GM06990 (cell line): ENCODE results near the gene KIF26B.

Source experiments
- DNase-seq: peaks from one replicate; pipeline ENCODE4 v3.0.0-alpha.2; 2011; ENCODE audit not compliant: insufficient read length; ENCODE audit errors: extremely low read depth
- H3K27me3 ChIP-seq: replicated peaks from 2 replicates; pipeline ENCODE4 v1.6.0; 2011; ENCODE audit warnings: low read length; ENCODE audit not compliant: control insufficient read depth, insufficient read depth
- H3K36me3 ChIP-seq: 2 replicates; pipeline ENCODE4 v1.5.1; 2011; ENCODE audit warnings: low read length; ENCODE audit not compliant: control insufficient read depth, insufficient read depth
- H3K4me3 ChIP-seq: replicated peaks from 2 replicates; pipeline ENCODE4 v1.5.1; 2011; ENCODE audit warnings: low read depth, mild to moderate bottlenecking, control low read depth, low read length
- CTCF ChIP-seq: IDR thresholded peaks from 2 replicates; pipeline ENCODE4 v1.5.1; 2011; ENCODE audit warnings: low read length, control low read depth, mild to moderate bottlenecking, inconsistent platforms; ENCODE audit not compliant: insufficient read depth, poor library complexity, severe bottlenecking

Gene KIF26B

DNA sequence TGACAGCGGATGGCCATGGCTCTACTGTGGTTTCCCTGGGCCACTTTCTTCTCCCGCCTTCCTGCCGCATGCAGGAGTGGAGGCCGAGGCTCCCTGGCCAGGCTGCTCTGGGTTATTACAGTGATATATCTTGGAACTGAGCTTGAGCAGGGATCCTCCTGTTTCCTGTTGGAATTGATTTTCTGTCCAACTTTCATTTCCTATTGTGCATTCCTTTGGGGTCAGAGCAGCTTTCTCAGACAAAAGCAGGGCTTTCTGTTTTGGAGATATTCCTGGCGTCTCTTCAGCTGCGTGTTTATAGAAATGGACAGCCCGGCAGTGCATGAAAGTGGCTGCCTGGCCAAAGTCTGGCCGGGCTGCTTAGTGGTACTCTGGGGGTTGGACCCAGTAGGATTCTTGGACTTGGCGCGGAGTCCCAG is 146.4 kb downstream of the KIF26B start:
- Histone ChIP-seq H3K27me3 (no peaks in the 10 kb centered on the region), H3K4me3 (no peak overlapping the region)

GRCh38 chr1:245301921-245302320 is 147.1 kb downstream of the KIF26B start:
- no peak overlapping the region for H3K4me3 ChIP-seq
- TF ChIP-seq CTCF = no peak
- DNase-seq = no peak
- H3K36me3 ChIP-seq = no peaks in the 10 kb centered on the region
- H3K27me3 ChIP-seq = no peaks in the 10 kb centered on the region

More for the DNA sequence above, 146.4 kb downstream of the KIF26B start:
- H3K36me3 ChIP-seq = no peaks in the 10 kb centered on the region
- no peak for TF ChIP-seq CTCF
- no peak for DNase-seq

DNA sequence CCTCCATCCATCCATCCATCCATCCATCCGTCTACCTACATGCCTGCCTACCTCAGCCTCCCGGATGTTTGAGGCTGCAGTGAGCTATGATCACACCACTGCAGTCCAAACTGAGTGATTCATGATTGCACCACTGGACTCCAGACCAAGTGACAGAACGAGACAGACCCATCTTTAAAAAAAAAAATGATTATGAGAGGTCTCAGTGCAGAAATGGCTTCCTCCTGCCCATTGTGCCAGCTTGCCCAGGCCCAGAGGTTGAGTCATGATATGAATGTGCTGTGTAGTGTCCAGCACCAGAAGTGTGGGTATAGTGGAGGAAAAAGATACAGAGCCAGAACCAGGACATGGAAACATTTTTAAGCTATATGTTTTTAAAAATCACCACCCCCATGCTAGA is 149.9 kb downstream of the KIF26B start:
- no peak for DNase-seq
- Histone ChIP-seq H3K36me3 (no peaks in the 10 kb centered on the region), H3K27me3 (no peaks in the 10 kb centered on the region), H3K4me3 (no peak overlapping the region)
- no peak for TF ChIP-seq CTCF

GRCh38 chr1:245306020-245306419 is 151.2 kb downstream of the KIF26B start:
- TF ChIP-seq CTCF = no peak
- no peak for DNase-seq
- H3K4me3 ChIP-seq = no peak overlapping the region
- H3K36me3 ChIP-seq = no peaks in the 10 kb centered on the region
- H3K27me3 ChIP-seq = no peaks in the 10 kb centered on the region

- no peak for TF ChIP-seq CTCF
- no peak for DNase-seq
- Histone ChIP-seq H3K36me3 (no peaks in the 10 kb centered on the region), H3K27me3 (no peaks in the 10 kb centered on the region), H3K4me3 (no peak overlapping the region)
Observed at GRCh38 chr1:245306628-245307410, 152.0 kb downstream of the KIF26B start.
